HepG2 (cell line): Measurements from ENCODE around the gene CSTF1. TPM values are rescaled to one million over a fixed set of nuclear protein-coding genes. Genes with fewer than 3 reads are reported as not detected.
A peak's percentile ranks its signal among the peaks of the same experiment; 100 is the strongest.

Experiments
- AFF4 ChIP-seq: sonication (generic); formaldehyde crosslinking; IDR thresholded peaks from 2 replicates; pipeline ENCODE4 v1.4.0; 2020; ENCODE audit warnings: missing genetic modification reagents
- CBX5 ChIP-seq: sonication (generic); formaldehyde crosslinking; IDR thresholded peaks from 2 replicates; pipeline ENCODE4 v1.4.0; 2020; ENCODE audit warnings: missing genetic modification reagents, borderline replicate concordance
- HMGA1 ChIP-seq: sonication (generic); formaldehyde crosslinking; conservative IDR thresholded peaks from 2 replicates; pipeline ENCODE4 v1.4.0; 2020; ENCODE audit warnings: missing genetic modification reagents
- KMT2B ChIP-seq: IDR thresholded peaks from 2 replicates; pipeline ENCODE4 v1.6.1; 2016; ENCODE audit warnings: missing genetic modification reagents, missing compliant biosample characterization
- MNT ChIP-seq: fragments of 450-650 bp; IDR thresholded peaks from 2 replicates; pipeline ENCODE4 v1.6.1; 2016
- NRL ChIP-seq: sonication (generic); formaldehyde crosslinking; IDR thresholded peaks from 2 replicates; pipeline ENCODE4 v1.5.0; 2020; ENCODE audit warnings: missing genetic modification reagents, mild to moderate bottlenecking, moderate library complexity, borderline replicate concordance
- ONECUT2 ChIP-seq: sonication (generic); formaldehyde crosslinking; IDR thresholded peaks from 2 replicates; pipeline ENCODE4 v1.4.0; 2020; ENCODE audit warnings: missing genetic modification reagents
- RBM39 ChIP-seq: fragments of 200-400 bp; formaldehyde crosslinking; IDR thresholded peaks from one replicate; pipeline ENCODE4 v1.6.1; 2018; ENCODE audit warnings: antibody characterized with exemption, mild to moderate bottlenecking, low read depth, low read length; ENCODE audit not compliant: poor library complexity, severe bottlenecking
- REST ChIP-seq, 2 experiments: IDR thresholded peaks; 2 replicates each; pipeline ENCODE4 v1.6.1; 2011 to 2012; ENCODE audit warnings: low read length in 2 of 2, borderline replicate concordance in 1 of 2, low read depth in 1 of 2, mild to moderate bottlenecking in 1 of 2, moderate library complexity in 1 of 2
- TSC22D2 ChIP-seq: sonication (generic); formaldehyde crosslinking; IDR thresholded peaks from 2 replicates; pipeline ENCODE4 v1.5.1; 2020; ENCODE audit warnings: missing genetic modification reagents, mild to moderate bottlenecking, borderline replicate concordance
- ZC3H4 ChIP-seq: sonication (generic); formaldehyde crosslinking; IDR thresholded peaks from 2 replicates; pipeline ENCODE4 v1.4.0; 2020; ENCODE audit warnings: missing genetic modification reagents, borderline replicate concordance
- ZNF160 ChIP-seq: sonication (generic); formaldehyde crosslinking; IDR thresholded peaks from 2 replicates; pipeline ENCODE4 v1.8.0; 2022; ENCODE audit warnings: mild to moderate bottlenecking, inconsistent platforms, missing genetic modification reagents
- ZNF251 ChIP-seq: sonication (generic); formaldehyde crosslinking; IDR thresholded peaks from 2 replicates; pipeline ENCODE4 v1.9.0; 2021; ENCODE audit warnings: mild to moderate bottlenecking, missing genetic modification reagents
- ZNF282 ChIP-seq: fragments of 450-650 bp; IDR thresholded peaks from 2 replicates; pipeline ENCODE4 v1.6.1; 2018; ENCODE audit not compliant: partially characterized antibody
- ZNF562 ChIP-seq: sonication (generic); formaldehyde crosslinking; IDR thresholded peaks from 2 replicates; pipeline ENCODE4 v1.8.0; 2022; ENCODE audit warnings: missing genetic modification reagents, borderline replicate concordance
- ZNF772 ChIP-seq: sonication (generic); formaldehyde crosslinking; IDR thresholded peaks from 2 replicates; pipeline ENCODE4 v1.5.0; 2020; ENCODE audit warnings: mild to moderate bottlenecking, missing genetic modification reagents
- polyA plus RNA-seq, 8 experiments: library from polyadenylated mRNA; depleted of rRNA in 3 of 8; stranded (reverse) in 7 of 8; unstranded in 1 of 8; fragments of >200 nt; fragmentation: Illumina TruSeq in 4 of 8; extraction: Trizol in 4 of 8; gene quantifications; 2 replicates each; pipeline versions ENCODE4 v1.2.1 to v1.2.3, GENCODE V29; 2011 to 2016; ENCODE audit warnings: low read depth in 4 of 8, missing spikeins in 1 of 8, mixed read lengths in 1 of 8; ENCODE audit not compliant: insufficient read depth in 1 of 8
- total RNA-seq, 5 experiments: library from RNA; depleted of rRNA; stranded (reverse); fragments of >200 nt; fragmentation: Illumina TruSeq; extraction: Trizol; gene quantifications; 2 replicates each; pipeline ENCODE4 v1.2.3, GENCODE V29; 2016; ENCODE audit warnings: low read depth in 1 of 5
- TF ChIP-seq, protein P1 (sequence below): sonication (generic); formaldehyde crosslinking; IDR thresholded peaks from 2 replicates; pipeline ENCODE4 v1.4.0; 2020; ENCODE audit warnings: mild to moderate bottlenecking, low read depth, missing genetic modification reagents

CSTF1 gene
- total and polyA plus RNA-seq, 2 of the 13 experiments (the other 11 are each of a cell fraction or from before 2014, with no cell fraction given), result 70.9 to 100 TPM

DNA sequence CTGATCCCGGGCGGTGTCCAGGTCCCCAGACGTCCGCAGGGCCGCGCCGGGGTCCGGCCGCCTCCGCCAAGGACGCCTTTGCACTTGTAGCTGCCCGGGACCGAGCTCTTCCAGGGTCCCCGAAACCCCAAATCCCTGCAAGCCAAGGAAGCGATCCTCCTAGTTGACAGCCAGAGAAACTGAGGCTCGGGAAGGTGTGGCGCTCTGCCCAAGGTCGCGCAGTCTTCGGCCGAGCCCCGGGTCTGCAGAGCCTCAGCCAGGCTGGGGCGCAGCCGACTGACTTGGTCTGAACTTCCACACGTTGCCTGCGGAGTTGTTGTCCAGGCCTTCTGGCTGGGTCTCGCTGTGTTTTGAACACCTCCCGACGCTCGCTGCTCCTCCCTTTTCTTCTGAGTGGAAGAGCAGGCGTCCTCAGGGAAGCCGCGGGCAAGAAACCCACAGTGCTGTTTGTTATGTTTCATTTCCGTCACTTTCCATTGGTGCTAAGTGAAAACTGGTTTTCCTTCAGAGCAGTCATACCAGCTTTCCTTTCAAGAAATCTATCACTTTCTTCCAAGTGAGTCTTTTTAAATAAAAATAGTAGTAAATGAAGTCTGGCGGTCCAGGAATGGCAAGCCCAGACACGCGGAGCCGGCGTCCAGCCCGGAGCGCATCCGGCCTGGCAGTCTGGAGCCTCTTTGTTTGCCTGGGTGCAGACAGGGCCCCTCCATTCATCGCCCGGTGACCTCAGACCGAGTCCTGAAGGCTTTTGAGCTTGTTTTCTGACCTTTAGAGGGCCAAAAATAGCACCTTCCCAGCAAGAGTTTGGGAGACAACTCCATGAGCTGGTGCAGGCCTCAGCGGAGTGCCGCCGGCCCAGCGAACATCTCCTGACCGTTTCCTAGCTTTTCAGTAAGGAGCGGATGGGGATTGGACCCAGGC, 33.0 kb upstream of the CSTF1 start (continued):
- peak; percentile 72 for TF ChIP-seq RBM39
- no peak for TF ChIP-seq ZNF160 (CRISPR knock-in tag)
- TF ChIP-seq ZNF772 (CRISPR knock-in tag), result no peak; the same call in 1 of the 2 replicates
- TF ChIP-seq HMGA1, result no peak
- TF ChIP-seq ZNF282, result no peak
- no peak; the same call in none of the 2 replicates for TF ChIP-seq NRL (CRISPR knock-in tag)
- TF ChIP-seq ZNF251 (CRISPR knock-in tag), result no peak
- no peak for TF ChIP-seq ONECUT2 (CRISPR knock-in tag)
- TF ChIP-seq KMT2B, result no peak; the same call in 1 of the 2 replicates
- TF ChIP-seq, protein P1, sequence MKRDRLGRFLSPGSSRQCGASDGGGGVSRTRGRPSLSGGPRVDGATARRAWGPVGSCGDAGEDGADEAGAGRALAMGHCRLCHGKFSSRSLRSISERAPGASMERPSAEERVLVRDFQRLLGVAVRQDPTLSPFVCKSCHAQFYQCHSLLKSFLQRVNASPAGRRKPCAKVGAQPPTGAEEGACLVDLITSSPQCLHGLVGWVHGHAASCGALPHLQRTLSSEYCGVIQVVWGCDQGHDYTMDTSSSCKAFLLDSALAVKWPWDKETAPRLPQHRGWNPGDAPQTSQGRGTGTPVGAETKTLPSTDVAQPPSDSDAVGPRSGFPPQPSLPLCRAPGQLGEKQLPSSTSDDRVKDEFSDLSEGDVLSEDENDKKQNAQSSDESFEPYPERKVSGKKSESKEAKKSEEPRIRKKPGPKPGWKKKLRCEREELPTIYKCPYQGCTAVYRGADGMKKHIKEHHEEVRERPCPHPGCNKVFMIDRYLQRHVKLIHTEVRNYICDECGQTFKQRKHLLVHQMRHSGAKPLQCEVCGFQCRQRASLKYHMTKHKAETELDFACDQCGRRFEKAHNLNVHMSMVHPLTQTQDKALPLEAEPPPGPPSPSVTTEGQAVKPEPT (CRISPR knock-in tag), result no peak; the same call in 1 of the 2 replicates
- no peak for TF ChIP-seq ZNF562 (CRISPR knock-in tag)
- TF ChIP-seq ZC3H4 (CRISPR knock-in tag), result no peak
- TF ChIP-seq TSC22D2 (CRISPR knock-in tag), result no peak
- no peak for TF ChIP-seq AFF4
- no peak for TF ChIP-seq CBX5 (CRISPR knock-in tag)
- TF ChIP-seq MNT, result no peak
- peak in 1 of 2 experiments; percentile 10; a peak in 1 of 4 replicates for TF ChIP-seq REST (IDR thresholded peaks at IDR 0.05; ENCODE audit: borderline replicate concordance in 1 of 2, low read depth in 1 of 2, low read length in 2 of 2)
